CD4-positive, alpha-beta T cell treated with Interleukin-21 for 1 hour (primary cell): ENCODE data around the gene PRELID2.
"Not testable (repeated sequence)": the region's sequence is repeated elsewhere in the genome, so short reads cannot be mapped to it uniquely, and the experiment has no call there.

Experiments used
- DNase-seq: peaks from one replicate; pipeline ENCODE4 v3.0.0-alpha.2; 2020

Gene PRELID2

GRCh38 chr5:145838276-145838675, 3.1 kb upstream of the PRELID2 start:
- no peak for DNase-seq

DNA sequence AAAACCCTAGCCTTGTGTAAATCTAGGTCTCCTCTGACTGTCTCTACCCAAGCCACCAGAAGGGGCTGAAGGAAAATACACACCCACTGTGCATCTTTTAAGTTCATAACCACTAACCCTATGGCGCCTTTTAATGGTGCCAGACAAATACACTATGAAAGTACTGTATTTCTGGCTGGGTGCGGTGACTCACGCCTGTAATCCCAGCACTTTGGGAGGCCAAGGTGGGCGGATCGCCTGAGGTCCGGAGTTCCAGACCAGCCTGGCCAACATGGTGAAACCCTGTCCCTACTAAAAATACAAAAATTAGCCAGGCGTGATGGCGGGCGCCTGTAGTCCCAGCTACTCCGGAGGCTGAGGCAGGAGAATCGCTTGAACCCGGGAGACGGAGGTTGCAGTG, 1.1 kb upstream of the PRELID2 start:
- not testable (repeated sequence) for DNase-seq

GRCh38 chr5:145835848-145836239, 702 bp upstream of the PRELID2 start:
- no peak for DNase-seq

GRCh38 chr5:145834554-145834916, 607 bp downstream of the PRELID2 start:
- DNase-seq = no peak

- no peak for DNase-seq
Observed at GRCh38 chr5:145833631-145834200, 1.4 kb downstream of the PRELID2 start.

GRCh38 chr5:145830594-145830993, 4.5 kb downstream of the PRELID2 start:
- no peak for DNase-seq

DNA sequence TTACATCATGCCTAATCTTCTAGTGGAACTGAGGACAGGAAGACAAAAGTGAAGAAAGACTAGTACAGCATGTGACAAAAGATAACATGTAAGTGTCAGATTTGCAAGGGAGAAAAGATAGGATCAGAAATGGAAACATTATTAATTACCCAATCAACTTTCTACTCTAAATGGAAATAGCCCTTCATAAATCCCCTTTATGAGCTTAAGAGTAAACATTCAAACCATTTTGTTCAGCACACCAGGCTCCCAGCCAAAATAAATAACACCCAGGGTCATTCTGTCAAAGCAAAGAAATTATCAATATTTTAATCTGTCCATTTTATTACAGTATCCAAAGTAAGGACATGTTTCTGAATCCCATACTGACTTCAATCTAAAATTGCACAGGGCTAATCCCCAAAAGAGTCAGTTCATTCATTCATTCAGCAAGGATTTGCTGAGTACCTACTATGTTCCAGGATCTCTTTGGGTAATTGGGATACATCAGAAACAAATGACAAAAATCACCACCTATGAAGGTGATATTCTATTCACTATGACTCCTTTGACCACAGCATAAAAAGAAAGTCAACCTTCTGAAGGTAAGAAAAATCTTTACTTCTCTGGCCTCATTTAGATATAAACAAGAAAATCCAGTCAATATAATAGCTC, 5.3 kb downstream of the PRELID2 start:
- no peak for DNase-seq

GRCh38 chr5:145826895-145827674, 8.1 kb downstream of the PRELID2 start:
- no peak for DNase-seq

- peak; percentile 40 for DNase-seq
Observed at GRCh38 chr5:145825751-145826180, 9.4 kb downstream of the PRELID2 start.

GRCh38 chr5:145824040-145824439, 11.1 kb downstream of the PRELID2 start:
- DNase-seq = no peak

GRCh38 chr5:145818604-145819003, 16.5 kb downstream of the PRELID2 start:
- no peak for DNase-seq

- no peak for DNase-seq
Observed at GRCh38 chr5:145812877-145813276, 22.3 kb downstream of the PRELID2 start.

DNA sequence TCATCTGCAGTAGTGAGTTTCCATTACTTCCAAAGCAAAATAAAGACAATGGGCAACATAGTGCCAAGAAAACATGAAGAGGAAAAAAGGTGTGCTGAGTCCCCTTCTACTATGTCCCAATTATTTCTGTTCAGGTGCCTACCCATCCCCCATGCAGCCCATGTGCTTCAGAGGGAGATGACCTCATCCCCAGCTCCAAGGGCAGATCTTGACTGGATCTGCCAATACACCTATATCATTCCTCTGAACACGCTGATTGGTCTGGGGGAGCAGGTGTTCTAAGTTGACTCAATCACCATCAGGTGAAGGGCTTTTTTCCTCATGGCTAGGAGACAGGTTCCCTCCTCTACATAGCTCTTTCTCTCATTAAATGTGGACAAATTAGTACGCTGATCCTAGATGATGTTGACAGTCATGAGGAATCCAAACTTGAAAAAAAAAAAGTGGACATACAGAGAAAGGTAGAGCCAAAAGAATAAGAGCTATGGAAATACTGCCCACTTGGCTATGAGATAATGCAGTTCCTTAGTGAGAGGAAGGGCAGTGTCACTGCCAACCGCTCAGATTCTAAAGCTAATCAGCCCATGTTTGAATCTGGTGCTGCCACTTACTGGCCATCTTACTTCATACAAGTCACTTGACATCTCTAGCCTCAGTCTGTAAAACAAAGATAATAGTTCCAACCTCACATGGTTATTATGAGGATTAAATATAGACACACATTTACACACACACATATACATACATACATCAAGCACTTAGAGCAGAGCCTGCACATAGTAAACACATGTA, 23.1 kb downstream of the PRELID2 start:
- no peak for DNase-seq

DNA sequence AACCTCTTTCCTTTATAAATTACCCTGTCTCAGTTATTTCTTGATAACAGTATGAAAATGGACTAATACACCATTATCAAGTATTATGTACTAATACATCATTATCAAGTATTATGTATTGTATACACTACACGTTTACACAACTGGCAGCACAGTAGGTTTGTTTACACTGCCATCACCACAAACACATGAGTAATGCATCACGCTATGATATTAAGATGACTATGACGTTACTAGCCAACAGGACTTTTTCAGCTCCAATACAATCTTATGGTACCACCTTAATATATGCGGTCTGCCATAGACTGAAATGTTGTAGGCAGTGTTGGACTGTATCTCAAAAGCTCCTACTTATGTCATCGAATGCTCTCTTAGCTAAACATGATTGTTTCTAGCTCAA, 28.2 kb downstream of the PRELID2 start:
- no peak for DNase-seq

- DNase-seq = no peak
Observed at GRCh38 chr5:145805819-145806218, 29.3 kb downstream of the PRELID2 start.

GRCh38 chr5:145804701-145805100, 30.4 kb downstream of the PRELID2 start:
- DNase-seq = no peak

DNA sequence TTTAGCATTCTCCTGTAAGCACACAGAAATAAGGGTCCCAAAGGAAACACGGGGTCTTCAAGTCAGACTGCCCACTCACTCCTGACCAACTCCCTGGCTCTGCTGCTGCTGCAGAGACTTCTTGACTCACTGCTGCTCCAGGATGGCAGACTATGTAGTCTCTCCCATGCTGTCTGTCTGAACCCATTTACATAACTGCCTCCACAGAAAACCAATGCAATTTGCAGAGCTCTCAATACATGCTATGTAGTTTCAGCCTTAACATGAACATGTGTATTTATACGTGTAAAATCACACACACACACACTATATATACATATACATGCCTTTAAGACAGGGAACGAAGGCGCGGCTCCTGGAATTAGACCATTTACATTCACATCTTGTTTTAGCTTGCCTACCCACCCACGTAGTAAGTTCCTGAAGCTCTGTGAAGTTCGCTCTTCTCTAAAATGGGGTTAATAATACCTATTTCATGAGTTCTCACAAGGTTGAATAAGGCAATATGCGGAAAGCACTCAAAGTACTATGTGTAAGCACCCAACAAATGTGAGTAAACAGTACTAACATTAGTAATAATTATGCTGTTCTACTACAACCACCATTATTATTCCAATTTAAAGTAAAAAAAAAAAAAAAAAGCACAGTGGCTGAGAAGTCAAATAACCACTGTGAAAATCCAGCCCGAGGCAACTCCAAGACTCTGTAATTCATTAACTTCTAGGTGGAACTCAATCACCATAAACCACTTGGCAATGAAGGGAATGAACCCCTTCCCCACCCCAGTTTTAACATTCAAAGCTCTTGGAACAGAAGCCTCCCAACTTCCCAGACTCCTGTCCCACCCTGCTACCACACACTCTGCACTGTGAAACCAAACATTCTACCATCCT, 31.8 kb downstream of the PRELID2 start:
- DNase-seq = no peak

DNA sequence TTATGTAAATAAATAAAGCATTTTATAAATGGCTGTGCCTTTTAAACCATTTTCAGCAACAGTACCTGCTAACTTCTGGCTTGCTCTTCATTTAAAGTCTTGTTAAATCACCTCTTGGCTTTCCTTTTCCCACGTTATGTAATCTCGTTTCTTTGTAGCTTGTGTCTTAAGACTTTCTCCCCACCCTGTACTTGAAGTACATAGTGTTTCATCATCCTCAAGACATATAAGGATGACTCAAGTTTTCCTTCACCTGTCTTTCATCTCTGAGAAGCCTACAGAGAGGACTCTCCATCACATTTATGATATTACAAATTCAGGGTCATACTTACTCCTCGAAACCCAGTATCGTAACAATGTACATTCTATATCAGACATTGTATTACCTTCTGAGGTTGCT, 33.9 kb downstream of the PRELID2 start:
- DNase-seq = no peak

- no peak for DNase-seq
Observed at GRCh38 chr5:145800181-145800580, 35.0 kb downstream of the PRELID2 start.

DNA sequence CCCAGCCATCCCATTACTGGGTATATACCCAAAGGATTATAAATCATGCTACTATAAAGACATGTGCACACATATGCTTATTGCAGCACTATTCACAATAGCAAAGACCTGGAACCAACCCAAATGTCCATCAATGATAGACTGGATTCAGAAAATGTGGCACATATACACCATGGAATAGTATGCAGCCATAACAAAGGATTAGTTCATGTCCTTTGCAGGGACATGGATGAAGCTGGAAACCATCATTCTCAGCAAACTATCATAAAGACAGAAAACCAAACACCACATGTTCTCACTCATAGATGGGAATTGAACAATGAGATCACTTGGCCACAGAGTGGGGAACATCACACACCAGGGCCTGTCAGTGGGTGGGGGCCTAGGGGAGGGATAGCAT, 36.6 kb downstream of the PRELID2 start:
- DNase-seq = not testable (repeated sequence)

DNA sequence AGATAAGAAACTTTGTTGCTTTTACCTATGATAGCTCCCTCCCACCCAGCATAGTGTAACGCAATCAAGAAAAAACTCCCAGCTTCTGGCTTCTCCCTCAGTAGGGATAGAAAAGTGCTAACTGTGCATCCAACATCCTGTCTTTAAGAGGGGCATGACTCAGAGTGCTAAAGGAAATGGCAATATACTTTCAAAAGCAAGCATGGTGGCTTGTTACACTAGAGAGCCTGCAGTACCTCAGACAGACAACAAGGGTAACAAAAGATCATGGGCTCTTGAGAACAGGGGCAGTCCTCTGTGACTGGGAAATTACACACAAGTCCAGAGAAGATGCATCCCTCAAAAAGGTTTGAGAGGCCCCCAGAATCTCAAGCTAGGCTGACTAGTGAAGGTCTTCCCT, 37.8 kb downstream of the PRELID2 start:
- no peak for DNase-seq

- DNase-seq = no peak
Observed at GRCh38 chr5:145796318-145796717, 38.8 kb downstream of the PRELID2 start.
